Midbrain (tissue), 1 donor: ENCODE data around the gene TAC3.
"Not testable (repeated sequence)": the region's sequence is repeated elsewhere in the genome, so short reads cannot be mapped to it uniquely, and the experiment has no call there.

Experiments used
- DNase-seq: peaks from one replicate; lab custom pipeline; 2025; lab: John Stamatoyannopoulos, UW

The TAC3 gene

GRCh38 chr12:56982578-56983236, 33.6 kb downstream of the TAC3 start:
- not testable (repeated sequence) for DNase-seq

- no peak for DNase-seq
Observed at GRCh38 chr12:56980941-56981530, 35.3 kb downstream of the TAC3 start.

- DNase-seq: no peak
Observed at GRCh38 chr12:56980268-56980667, 36.1 kb downstream of the TAC3 start.

GRCh38 chr12:56979628-56980027, 36.7 kb downstream of the TAC3 start:
- no peak for DNase-seq

GRCh38 chr12:56978397-56979138, 37.8 kb downstream of the TAC3 start:
- no peak for DNase-seq

- DNase-seq: not testable (repeated sequence)
Observed at GRCh38 chr12:56977361-56977760, 39.0 kb downstream of the TAC3 start.

GRCh38 chr12:56974224-56974623, 42.1 kb downstream of the TAC3 start:
- not testable (repeated sequence) for DNase-seq

- not testable (repeated sequence) for DNase-seq
Observed at GRCh38 chr12:56968910-56969309, 47.4 kb downstream of the TAC3 start.

GRCh38 chr12:56965997-56966642, 50.2 kb downstream of the TAC3 start:
- DNase-seq: not testable (repeated sequence)

GRCh38 chr12:56965124-56965523, 51.2 kb downstream of the TAC3 start:
- DNase-seq: not testable (repeated sequence)

GRCh38 chr12:56963557-56963956, 52.8 kb downstream of the TAC3 start:
- not testable (repeated sequence) for DNase-seq

- DNase-seq: not testable (repeated sequence)
Observed at GRCh38 chr12:56962247-56962646, 54.1 kb downstream of the TAC3 start.
